ENCODE results near the gene BRME1. TPM values are rescaled to one million over a fixed set of nuclear protein-coding genes. Genes with fewer than 3 reads are reported as not detected.

The BRME1 gene
- polyA plus RNA-seq, 3 donors, result 0.05 to 0.28 TPM; not detected in 1

DNA sequence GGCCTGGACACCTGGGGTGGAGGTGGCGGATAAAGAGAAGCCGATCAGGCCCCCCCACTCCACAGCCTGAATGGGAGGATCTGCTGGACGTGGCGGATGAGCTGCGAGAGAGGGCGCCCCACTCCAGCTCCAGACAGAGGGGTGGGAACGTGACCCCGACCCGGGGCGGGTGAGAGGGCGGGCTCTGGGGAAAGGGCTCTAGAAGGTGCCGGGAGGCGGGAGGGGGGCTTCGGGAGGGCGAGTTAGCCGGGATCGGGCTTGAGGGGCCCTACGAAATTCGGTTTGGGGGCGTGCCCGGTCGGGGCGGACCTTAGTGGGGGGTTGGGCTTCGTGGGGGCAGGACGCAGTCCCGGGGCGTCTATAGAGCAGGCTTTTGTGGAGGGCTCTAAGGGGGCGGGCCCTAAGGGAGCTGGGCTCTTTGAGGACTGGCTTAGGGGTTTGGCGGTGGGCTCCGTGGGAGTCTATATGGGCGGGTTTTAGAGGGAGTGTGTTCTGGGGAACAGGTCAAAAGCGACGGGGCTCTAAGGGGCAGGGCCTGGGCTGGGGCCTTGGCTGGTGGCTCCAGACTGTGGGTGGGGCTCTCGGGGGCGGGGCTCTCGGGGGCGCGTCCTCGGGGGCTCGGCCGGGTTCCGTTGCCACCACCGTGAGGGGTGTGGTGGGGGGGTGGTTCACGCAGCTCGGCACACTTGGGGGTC, 33.1 kb downstream of the BRME1 start:
- Histone ChIP-seq H3K9ac (ENCODE audit: insufficient read depth, low read length, poor library complexity, severe bottlenecking) (peak overlapping the region; percentile 46), H3K9me3 (replicated peaks in 1 of 2; ENCODE audit: control insufficient read depth in 1 of 2, insufficient read depth in 1 of 2, low read length in 2 of 2) (no peaks in the 10 kb centered on the region), H4K20me1 (ENCODE audit: insufficient read depth, low read length) (no peaks in the 10 kb centered on the region), H3K27ac (ENCODE audit: low read depth in 1 of 2, low read length in 2 of 2) (no peak overlapping the region), H3K4me3 (replicated peaks in 1 of 3; ENCODE audit: low read depth in 2 of 3, low read length in 3 of 3) (peak overlapping the region; percentile 12 to 68 (median 32)), H3K27me3 (ENCODE audit: control insufficient read depth in 2 of 2, insufficient read depth in 2 of 2, low read length in 2 of 2) (peaks cover 0 to 9% of the 10 kb centered on the region in 2 donors), H2AFZ (ENCODE audit: insufficient read depth, low read depth, low read length, poor library complexity, severe bottlenecking) (peak overlapping the region; percentile 88), H3K36me3 (replicated peaks in 1 of 2; ENCODE audit: control insufficient read depth in 1 of 2, insufficient read depth in 2 of 2, low read length in 2 of 2) (no peaks in the 10 kb centered on the region), H3K79me2 (ENCODE audit: insufficient read depth, low read length) (no peaks in the 10 kb centered on the region), H3K4me2 (replicated peaks; ENCODE audit: extremely low read depth, low read length, poor library complexity, severe bottlenecking) (peak overlapping the region; percentile 80), H3K4me1 (ENCODE audit: control insufficient read depth in 1 of 2, insufficient read depth in 2 of 2, low read length in 2 of 2) (peaks cover 10 to 11% of the 10 kb centered on the region in 2 donors)
- no peaks in the 10 kb centered on the region for H3K36me3 Mint-ChIP-seq
- DNase-seq, result peak in 1 of 3 donors; percentile 20
- H3K27ac Mint-ChIP-seq, result peak overlapping the region in 3 of 7 donors; percentile 32 to 64 (median 41)
- H3K4me3 Mint-ChIP-seq, result peak overlapping the region; percentile 74 to 89
- TF ChIP-seq, protein P1, sequence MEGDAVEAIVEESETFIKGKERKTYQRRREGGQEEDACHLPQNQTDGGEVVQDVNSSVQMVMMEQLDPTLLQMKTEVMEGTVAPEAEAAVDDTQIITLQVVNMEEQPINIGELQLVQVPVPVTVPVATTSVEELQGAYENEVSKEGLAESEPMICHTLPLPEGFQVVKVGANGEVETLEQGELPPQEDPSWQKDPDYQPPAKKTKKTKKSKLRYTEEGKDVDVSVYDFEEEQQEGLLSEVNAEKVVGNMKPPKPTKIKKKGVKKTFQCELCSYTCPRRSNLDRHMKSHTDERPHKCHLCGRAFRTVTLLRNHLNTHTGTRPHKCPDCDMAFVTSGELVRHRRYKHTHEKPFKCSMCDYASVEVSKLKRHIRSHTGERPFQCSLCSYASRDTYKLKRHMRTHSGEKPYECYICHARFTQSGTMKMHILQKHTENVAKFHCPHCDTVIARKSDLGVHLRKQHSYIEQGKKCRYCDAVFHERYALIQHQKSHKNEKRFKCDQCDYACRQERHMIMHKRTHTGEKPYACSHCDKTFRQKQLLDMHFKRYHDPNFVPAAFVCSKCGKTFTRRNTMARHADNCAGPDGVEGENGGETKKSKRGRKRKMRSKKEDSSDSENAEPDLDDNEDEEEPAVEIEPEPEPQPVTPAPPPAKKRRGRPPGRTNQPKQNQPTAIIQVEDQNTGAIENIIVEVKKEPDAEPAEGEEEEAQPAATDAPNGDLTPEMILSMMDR (IDR thresholded peaks at IDR 0.05), result no peak
- intact Hi-C loops (cut with micrococcal nuclease), result loop anchor here in 1 of 2 donors (10.0 kb wide), 1 partner anchor 612 kb away; no protein-coding TSS in a partner anchor
- WGBS (ENCODE audit: insufficient coverage), result 0% methylated on average over 31 of the region's 45 CpGs
- peaks cover 9% of the 10 kb centered on the region for H3K4me1 Mint-ChIP-seq
- peaks cover 14 to 39% (median 14%) of the 10 kb centered on the region in 3 donors for H3K27me3 Mint-ChIP-seq (ENCODE audit: low read depth in 3 of 3)
- no peaks in the 10 kb centered on the region for H3K9me3 Mint-ChIP-seq

DNA sequence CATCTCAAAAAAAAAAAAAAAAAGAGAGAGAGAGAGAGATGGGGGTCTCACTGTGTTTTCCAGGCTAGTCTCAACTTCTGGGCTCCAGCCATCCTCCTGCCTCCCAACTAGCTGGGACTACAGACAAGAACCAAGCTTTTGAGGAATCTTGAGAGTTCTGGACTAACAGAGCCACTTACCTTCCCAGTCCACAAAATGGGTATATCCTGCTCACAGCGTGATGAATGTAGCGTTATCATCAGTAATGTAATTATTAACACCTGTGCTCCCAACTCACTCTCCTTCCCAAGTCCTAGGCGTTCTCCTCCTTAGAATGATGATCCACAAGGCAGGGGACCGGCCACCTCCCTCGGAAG, 33.6 kb downstream of the BRME1 start:
- Histone ChIP-seq H3K79me2 (ENCODE audit: insufficient read depth, low read length) (no peaks in the 10 kb centered on the region), H3K27ac (ENCODE audit: low read depth in 1 of 2, low read length in 2 of 2) (no peak overlapping the region), H3K4me3 (replicated peaks in 1 of 3; ENCODE audit: low read depth in 2 of 3, low read length in 3 of 3) (peak overlapping the region in 2 of 3 experiments; percentile 32 to 68), H3K4me2 (replicated peaks; ENCODE audit: extremely low read depth, low read length, poor library complexity, severe bottlenecking) (peak overlapping the region; percentile 80), H2AFZ (ENCODE audit: insufficient read depth, low read depth, low read length, poor library complexity, severe bottlenecking) (peak overlapping the region; percentile 88), H3K36me3 (replicated peaks in 1 of 2; ENCODE audit: control insufficient read depth in 1 of 2, insufficient read depth in 2 of 2, low read length in 2 of 2) (no peaks in the 10 kb centered on the region), H3K9me3 (replicated peaks in 1 of 2; ENCODE audit: control insufficient read depth in 1 of 2, insufficient read depth in 1 of 2, low read length in 2 of 2) (no peaks in the 10 kb centered on the region), H3K9ac (ENCODE audit: insufficient read depth, low read length, poor library complexity, severe bottlenecking) (peak overlapping the region; percentile 46), H3K4me1 (ENCODE audit: control insufficient read depth in 1 of 2, insufficient read depth in 2 of 2, low read length in 2 of 2) (peaks cover 10 to 11% of the 10 kb centered on the region in 2 donors), H3K27me3 (ENCODE audit: control insufficient read depth in 2 of 2, insufficient read depth in 2 of 2, low read length in 2 of 2) (peaks cover 0 to 14% of the 10 kb centered on the region in 2 donors), H4K20me1 (ENCODE audit: insufficient read depth, low read length) (no peaks in the 10 kb centered on the region)
- Mint-ChIP-seq H3K36me3 (no peaks in the 10 kb centered on the region), H3K4me1 (peaks cover 9% of the 10 kb centered on the region), H3K9me3 (no peaks in the 10 kb centered on the region), H3K4me3 (peak overlapping the region; percentile 74 to 89), H3K27ac (peak overlapping the region in 1 of 7 donors; percentile 32), H3K27me3 (ENCODE audit: low read depth in 3 of 3) (peaks cover 19 to 41% (median 19%) of the 10 kb centered on the region in 3 donors)
- TF ChIP-seq, protein P1 (IDR thresholded peaks at IDR 0.05), result no peak
- no peak for DNase-seq
- intact Hi-C loops (cut with micrococcal nuclease), result loop anchor here in 1 of 2 donors (10.0 kb wide), 1 partner anchor 612 kb away; no protein-coding TSS in a partner anchor
- WGBS (ENCODE audit: insufficient coverage), result 83% methylated on average over 1 of the region's 5 CpGs

Measured in CD14-positive monocyte (primary cell).